ENCODE results near the gene SEL1L2. TPM values are rescaled to one million over a fixed set of nuclear protein-coding genes. Genes with fewer than 3 reads are reported as not detected.

Gene SEL1L2
- total RNA-seq, 1 experiment from 2014 or later, result not detected

DNA sequence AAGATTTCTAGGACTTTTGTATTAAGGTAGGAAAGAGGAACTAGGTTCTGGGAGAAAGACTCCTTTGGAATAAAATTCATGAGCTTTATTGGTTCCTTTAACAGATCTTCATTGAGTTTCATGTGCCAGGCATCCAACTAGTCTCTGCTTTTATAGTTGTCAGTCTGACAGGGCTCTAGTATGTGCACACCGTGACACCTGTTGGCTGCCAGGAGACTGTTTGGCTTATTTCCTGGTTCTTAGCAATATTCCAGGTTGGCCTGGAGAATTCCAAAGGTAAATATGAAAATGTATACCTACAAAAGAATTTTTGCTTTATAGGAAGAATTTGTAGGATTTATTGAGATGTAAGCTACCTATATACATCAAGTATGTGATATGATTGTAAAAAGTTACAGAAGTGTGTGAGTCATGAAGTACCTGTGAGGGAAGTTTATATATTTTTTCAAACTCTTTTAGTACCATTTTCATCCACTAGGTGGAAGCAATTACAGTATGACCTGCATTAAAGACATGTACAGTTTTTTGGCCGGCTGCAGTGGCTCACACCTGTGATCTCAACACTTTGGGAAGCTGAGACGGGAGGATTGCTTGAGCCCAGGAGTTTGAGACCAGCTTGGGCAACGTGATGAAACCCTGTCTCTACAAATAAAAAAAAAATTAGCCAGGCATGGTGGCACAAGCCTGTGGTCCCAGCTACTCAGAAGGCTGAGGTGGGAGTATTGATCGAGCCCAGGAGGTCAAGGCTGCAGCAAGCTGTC, 170.3 kb downstream of the SEL1L2 start:
- no TSS peak for BruUV-seq (replicated peaks)
- no peaks in the 10 kb centered on the region; the same call in 1 of the 2 replicates for H3K27me3 ChIP-seq (replicated peaks; ENCODE audit: control insufficient read depth, insufficient read depth, low read length)
- H3K36me3 ChIP-seq (ENCODE audit: control insufficient read depth, insufficient read depth, low read length), result peaks cover 4% of the 10 kb centered on the region; the same call in 1 of the 2 replicates
- no peak overlapping the region for H3K4me3 ChIP-seq (ENCODE audit: low read depth, low read length)
- H3K4me1 Mint-ChIP-seq (ENCODE audit: low read depth, unreplicated experiment), result no peaks in the 10 kb centered on the region
- no peak overlapping the region for H3K4me3 Mint-ChIP-seq (ENCODE audit: unreplicated experiment)
- H3K27ac Mint-ChIP-seq (ENCODE audit: unreplicated experiment), result no peak overlapping the region
- intact Hi-C loops (cut with micrococcal nuclease; ENCODE audit: unreplicated experiment), result loop anchor here (1.0 kb wide), 1 partner anchor 235 kb away; no protein-coding TSS in a partner anchor
- H3K4me1 ChIP-seq, result no peaks in the 10 kb centered on the region
- TF ChIP-seq, protein P1, sequence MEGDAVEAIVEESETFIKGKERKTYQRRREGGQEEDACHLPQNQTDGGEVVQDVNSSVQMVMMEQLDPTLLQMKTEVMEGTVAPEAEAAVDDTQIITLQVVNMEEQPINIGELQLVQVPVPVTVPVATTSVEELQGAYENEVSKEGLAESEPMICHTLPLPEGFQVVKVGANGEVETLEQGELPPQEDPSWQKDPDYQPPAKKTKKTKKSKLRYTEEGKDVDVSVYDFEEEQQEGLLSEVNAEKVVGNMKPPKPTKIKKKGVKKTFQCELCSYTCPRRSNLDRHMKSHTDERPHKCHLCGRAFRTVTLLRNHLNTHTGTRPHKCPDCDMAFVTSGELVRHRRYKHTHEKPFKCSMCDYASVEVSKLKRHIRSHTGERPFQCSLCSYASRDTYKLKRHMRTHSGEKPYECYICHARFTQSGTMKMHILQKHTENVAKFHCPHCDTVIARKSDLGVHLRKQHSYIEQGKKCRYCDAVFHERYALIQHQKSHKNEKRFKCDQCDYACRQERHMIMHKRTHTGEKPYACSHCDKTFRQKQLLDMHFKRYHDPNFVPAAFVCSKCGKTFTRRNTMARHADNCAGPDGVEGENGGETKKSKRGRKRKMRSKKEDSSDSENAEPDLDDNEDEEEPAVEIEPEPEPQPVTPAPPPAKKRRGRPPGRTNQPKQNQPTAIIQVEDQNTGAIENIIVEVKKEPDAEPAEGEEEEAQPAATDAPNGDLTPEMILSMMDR (IDR thresholded peaks at IDR 0.05; ENCODE audit: insufficient read depth in 1 of 2, low read depth in 1 of 2, low read length in 1 of 2, severe bottlenecking in 1 of 2, unreplicated experiment in 1 of 2), result peak; percentile 48 to 58
- peak in 1 of 2 experiments; percentile 51 for DNase-seq
- ChIA-PET CTCF (interaction anchor here (0.9 to 1.3 kb wide), 2 partner anchors 234 to 248 kb away, joined by 3 to 5 read pairs; no protein-coding TSS in a partner anchor), POLR2A (no interaction called here)
- peaks cover 17% of the 10 kb centered on the region for H3K36me3 Mint-ChIP-seq (ENCODE audit: insufficient read depth, unreplicated experiment)
- H3K9me3 ChIP-seq, result no peaks in the 10 kb centered on the region
- H3K9me3 Mint-ChIP-seq (ENCODE audit: unreplicated experiment), result no peaks in the 10 kb centered on the region
- no peaks in the 10 kb centered on the region for H3K27me3 Mint-ChIP-seq (ENCODE audit: insufficient read depth, unreplicated experiment)

- no TSS peak for BruUV-seq (replicated peaks)
- H3K4me3 ChIP-seq (ENCODE audit: low read depth, low read length), result no peak overlapping the region
- DNase-seq, result no peak
- H3K4me1 ChIP-seq, result no peaks in the 10 kb centered on the region
- H3K9me3 ChIP-seq, result no peaks in the 10 kb centered on the region
- TF ChIP-seq, protein P1 (IDR thresholded peaks at IDR 0.05; ENCODE audit: insufficient read depth in 1 of 2, low read depth in 1 of 2, low read length in 1 of 2, severe bottlenecking in 1 of 2, unreplicated experiment in 1 of 2), result no peak
- H3K27me3 Mint-ChIP-seq (ENCODE audit: insufficient read depth, unreplicated experiment), result no peaks in the 10 kb centered on the region
- no peaks in the 10 kb centered on the region for H3K4me1 Mint-ChIP-seq (ENCODE audit: low read depth, unreplicated experiment)
- no peak overlapping the region for H3K27ac Mint-ChIP-seq (ENCODE audit: unreplicated experiment)
- POLR2A ChIA-PET, result no interaction called here
- intact Hi-C loops (cut with micrococcal nuclease; ENCODE audit: unreplicated experiment), result no loop called here
- H3K36me3 Mint-ChIP-seq (ENCODE audit: insufficient read depth, unreplicated experiment), result peaks cover 17% of the 10 kb centered on the region
- H3K4me3 Mint-ChIP-seq (ENCODE audit: unreplicated experiment), result no peak overlapping the region
- CTCF ChIA-PET, result no interaction called here
- H3K36me3 ChIP-seq (ENCODE audit: control insufficient read depth, insufficient read depth, low read length), result peaks cover 4% of the 10 kb centered on the region; the same call in 1 of the 2 replicates
- H3K27me3 ChIP-seq (replicated peaks; ENCODE audit: control insufficient read depth, insufficient read depth, low read length), result no peaks in the 10 kb centered on the region
- no peaks in the 10 kb centered on the region for H3K9me3 Mint-ChIP-seq (ENCODE audit: unreplicated experiment)
Observed at GRCh38 chr20:13817342-13817741, 173.1 kb downstream of the SEL1L2 start.

- ChIA-PET POLR2A (no interaction called here), CTCF (no interaction called here)
- intact Hi-C loops (cut with micrococcal nuclease; ENCODE audit: unreplicated experiment), result no loop called here
- TF ChIP-seq, protein P1 (IDR thresholded peaks at IDR 0.05; ENCODE audit: insufficient read depth in 1 of 2, low read depth in 1 of 2, low read length in 1 of 2, severe bottlenecking in 1 of 2, unreplicated experiment in 1 of 2), result no peak
- H3K36me3 ChIP-seq (ENCODE audit: control insufficient read depth, insufficient read depth, low read length), result peaks cover 4% of the 10 kb centered on the region; the same call in 1 of the 2 replicates
- no peak for DNase-seq
- no peaks in the 10 kb centered on the region for H3K27me3 ChIP-seq (replicated peaks; ENCODE audit: control insufficient read depth, insufficient read depth, low read length)
- Mint-ChIP-seq H3K4me3 (ENCODE audit: unreplicated experiment) (no peak overlapping the region), H3K4me1 (ENCODE audit: low read depth, unreplicated experiment) (no peaks in the 10 kb centered on the region), H3K36me3 (ENCODE audit: insufficient read depth, unreplicated experiment) (peaks cover 17% of the 10 kb centered on the region), H3K27me3 (ENCODE audit: insufficient read depth, unreplicated experiment) (no peaks in the 10 kb centered on the region), H3K27ac (ENCODE audit: unreplicated experiment) (no peak overlapping the region), H3K9me3 (ENCODE audit: unreplicated experiment) (no peaks in the 10 kb centered on the region)
- no peak overlapping the region for H3K4me3 ChIP-seq (ENCODE audit: low read depth, low read length)
- no peaks in the 10 kb centered on the region for H3K4me1 ChIP-seq
- BruUV-seq (replicated peaks), result no TSS peak
- H3K9me3 ChIP-seq, result no peaks in the 10 kb centered on the region
Observed at GRCh38 chr20:13816757-13817156, 173.7 kb downstream of the SEL1L2 start.

All from Caco-2 (cell line).